Body of pancreas (tissue), 4 donors: ENCODE data around the gene SERPINB10. TPM values are rescaled to one million over a fixed set of nuclear protein-coding genes. Genes with fewer than 3 reads are reported as not detected.
"Not testable (repeated sequence)": the region's sequence is repeated elsewhere in the genome, so short reads cannot be mapped to it uniquely, and the experiment has no call there.

ENCODE experiments used
- ATAC-seq: fragments of 150-250 bp; one replicate; pipeline ENCODE4 v1.9.1; 2016
- DNase-seq, 4 donors: peaks; one replicate each; pipeline ENCODE4 v3.0.0-alpha.2; 2019
- H3K27ac ChIP-seq, 4 donors: fragments of 200-600 bp; sonication (generic); 1 replicate in 3 of 4; 2 replicates in 1 of 4; pipeline versions ENCODE4 v1.5.1 to v1.6.1; 2016 to 2019; ENCODE audit warnings: mild to moderate bottlenecking in 1 of 4, mixed read lengths in 1 of 4, moderate library complexity in 1 of 4
- H3K27me3 ChIP-seq, 2 donors: fragments of 200-600 bp; sonication (generic); one replicate each; pipeline ENCODE4 v1.6.0; 2016; ENCODE audit warnings: mild to moderate bottlenecking in 1 of 2
- H3K36me3 ChIP-seq, 2 donors: fragments of 200-600 bp; sonication (generic); replicated peaks in 1 of 2; 2 replicates each; pipeline ENCODE4 v1.5.1; 2016; ENCODE audit warnings: low read depth in 2 of 2; ENCODE audit not compliant: insufficient read depth in 1 of 2
- H3K4me1 ChIP-seq: fragments of 200-600 bp; sonication (generic); one replicate; pipeline ENCODE4 v1.6.0; 2016
- H3K4me3 ChIP-seq, 2 donors: fragments of 200-600 bp; sonication (generic); 1 replicate in 1 of 2; 2 replicates in 1 of 2; pipeline ENCODE4 v1.5.1; 2016 to 2019
- H3K9me3 ChIP-seq, 3 donors: fragments of 200-600 bp; sonication (generic); 1 replicate in 2 of 3; 2 replicates in 1 of 3; pipeline ENCODE4 v1.5.1; 2016
- POLR2A ChIP-seq, 3 donors: fragments of 450-650 bp; IDR thresholded peaks; one replicate each; pipeline ENCODE4 v1.6.1; 2016; ENCODE audit warnings: antibody characterized with exemption in 3 of 3, mild to moderate bottlenecking in 2 of 3
- WGBS, 2 donors: methylation state at CpG; one replicate each; pipeline ENCODE4 v1.1.5; 2017; 5-methylcytosine and 5-hydroxymethylcytosine counted together
- intact Hi-C: fragments of 100-400 bp; cut with DNase I; formaldehyde crosslinking; loops from one replicate; pipeline ENCODE4 v1.15.1; 2023
- total RNA-seq, 2 donors: library from RNA; depleted of rRNA; stranded (reverse); fragments of >200 nt; gene quantifications; one replicate each; pipeline ENCODE4 v1.1.0, GENCODE V29; 2016
- TF ChIP-seq, protein P1 (sequence below), 7 experiments: fragments of 450-650 bp in 4 of 7; fragments of 200-600 bp in 3 of 7; sonication (generic) in 3 of 7; IDR thresholded peaks; one replicate each; pipeline ENCODE4 v1.5.1; 2016 to 2019; ENCODE audit warnings: antibody characterized with exemption in 7 of 7

Gene SERPINB10
- total RNA-seq, 2 donors from 2014 or later, result not detected

DNA sequence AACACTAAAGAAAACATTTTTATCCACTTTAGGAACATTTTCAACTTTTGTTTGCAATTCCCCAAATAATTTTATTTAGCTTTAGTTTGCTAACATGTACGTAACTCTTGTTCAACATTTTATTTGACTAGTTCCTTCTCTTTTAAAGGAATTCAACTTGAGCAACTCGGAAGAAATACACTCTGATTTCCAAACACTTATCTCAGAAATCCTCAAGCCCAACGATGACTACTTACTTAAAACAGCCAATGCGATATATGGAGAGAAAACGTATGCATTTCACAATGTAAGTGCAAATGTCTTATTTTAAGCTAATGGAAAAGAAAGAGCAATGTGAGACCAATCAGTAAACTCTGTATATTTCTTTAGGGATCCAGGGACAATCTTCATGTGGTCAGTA is 10.1 kb downstream of the SERPINB10 start:
- no peaks in the 10 kb centered on the region for H3K27me3 ChIP-seq
- no peaks in the 10 kb centered on the region for H3K36me3 ChIP-seq
- TF ChIP-seq, protein P1, sequence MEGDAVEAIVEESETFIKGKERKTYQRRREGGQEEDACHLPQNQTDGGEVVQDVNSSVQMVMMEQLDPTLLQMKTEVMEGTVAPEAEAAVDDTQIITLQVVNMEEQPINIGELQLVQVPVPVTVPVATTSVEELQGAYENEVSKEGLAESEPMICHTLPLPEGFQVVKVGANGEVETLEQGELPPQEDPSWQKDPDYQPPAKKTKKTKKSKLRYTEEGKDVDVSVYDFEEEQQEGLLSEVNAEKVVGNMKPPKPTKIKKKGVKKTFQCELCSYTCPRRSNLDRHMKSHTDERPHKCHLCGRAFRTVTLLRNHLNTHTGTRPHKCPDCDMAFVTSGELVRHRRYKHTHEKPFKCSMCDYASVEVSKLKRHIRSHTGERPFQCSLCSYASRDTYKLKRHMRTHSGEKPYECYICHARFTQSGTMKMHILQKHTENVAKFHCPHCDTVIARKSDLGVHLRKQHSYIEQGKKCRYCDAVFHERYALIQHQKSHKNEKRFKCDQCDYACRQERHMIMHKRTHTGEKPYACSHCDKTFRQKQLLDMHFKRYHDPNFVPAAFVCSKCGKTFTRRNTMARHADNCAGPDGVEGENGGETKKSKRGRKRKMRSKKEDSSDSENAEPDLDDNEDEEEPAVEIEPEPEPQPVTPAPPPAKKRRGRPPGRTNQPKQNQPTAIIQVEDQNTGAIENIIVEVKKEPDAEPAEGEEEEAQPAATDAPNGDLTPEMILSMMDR (IDR thresholded peaks at IDR 0.05), result no peak
- no peak for TF ChIP-seq POLR2A (IDR thresholded peaks at IDR 0.05)
- H3K9me3 ChIP-seq, result no peaks in the 10 kb centered on the region
- no peak overlapping the region for H3K27ac ChIP-seq
- ATAC-seq (no peak), DNase-seq (no peak)
- WGBS, 2 donors, result 71 to 86% methylated on average over 5 of the region's 5 CpGs
- intact Hi-C loops, result no loop called here
- no peaks in the 10 kb centered on the region for H3K4me1 ChIP-seq
- no peak overlapping the region for H3K4me3 ChIP-seq

DNA sequence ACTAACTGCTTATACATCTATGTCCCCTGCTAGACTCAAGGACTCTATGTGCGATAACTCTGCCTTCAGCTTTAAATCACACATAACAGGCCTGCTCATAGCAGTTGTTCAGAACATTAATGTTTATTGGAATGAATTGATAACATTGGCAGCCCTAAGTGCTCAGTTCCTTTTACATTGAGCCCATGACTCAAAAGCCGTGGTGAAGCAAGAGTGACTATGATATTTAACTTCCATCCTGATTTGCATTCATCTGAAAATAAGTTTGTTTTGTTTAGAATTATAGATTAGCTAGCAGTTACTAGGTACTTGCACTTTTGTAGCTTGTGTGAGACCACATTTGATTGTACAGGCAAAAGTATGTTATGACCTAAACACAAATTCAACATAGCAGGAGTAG is 14.3 kb downstream of the SERPINB10 start:
- intact Hi-C loops, result no loop called here
- Histone ChIP-seq H3K27ac (no peak overlapping the region), H3K36me3 (no peaks in the 10 kb centered on the region), H3K4me3 (no peak overlapping the region), H3K4me1 (no peaks in the 10 kb centered on the region), H3K9me3 (no peaks in the 10 kb centered on the region), H3K27me3 (no peaks in the 10 kb centered on the region)
- DNase-seq, result no peak
- TF ChIP-seq POLR2A (IDR thresholded peaks at IDR 0.05), result no peak
- TF ChIP-seq, protein P1 (IDR thresholded peaks at IDR 0.05), result no peak
- ATAC-seq, result no peak
- WGBS, 2 donors, result 86 to 88% methylated on average over 2 of the region's 2 CpGs

DNA sequence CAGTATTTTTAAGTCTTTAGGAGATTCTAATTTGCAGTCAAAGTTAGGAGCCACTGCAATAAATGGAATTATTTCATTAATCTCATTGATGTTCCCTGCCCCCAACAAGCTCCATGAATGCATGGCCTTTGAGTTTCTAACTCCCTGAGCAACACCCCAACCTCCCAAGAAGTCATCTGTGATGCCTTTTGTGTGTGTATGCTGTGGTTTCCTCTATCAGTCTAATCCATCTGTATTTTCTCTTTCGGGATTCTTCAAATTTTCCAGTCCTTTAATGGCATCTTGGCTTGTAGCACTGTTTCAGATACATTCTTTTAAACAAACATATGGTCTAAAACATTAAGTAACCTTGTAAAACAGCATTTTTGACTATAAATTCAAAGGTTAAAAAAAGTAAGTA is 16.8 kb downstream of the SERPINB10 start:
- intact Hi-C loops, result no loop called here
- TF ChIP-seq POLR2A (IDR thresholded peaks at IDR 0.05), result no peak
- TF ChIP-seq, protein P1 (IDR thresholded peaks at IDR 0.05), result no peak
- Histone ChIP-seq H3K9me3 (no peaks in the 10 kb centered on the region), H3K4me3 (no peak overlapping the region), H3K27me3 (no peaks in the 10 kb centered on the region), H3K36me3 (no peaks in the 10 kb centered on the region), H3K4me1 (no peaks in the 10 kb centered on the region), H3K27ac (no peak overlapping the region)
- DNase-seq, result no peak
- no peak for ATAC-seq
- 63 to 86% methylated on average over 1 of the region's 1 CpG for WGBS, 2 donors

DNA sequence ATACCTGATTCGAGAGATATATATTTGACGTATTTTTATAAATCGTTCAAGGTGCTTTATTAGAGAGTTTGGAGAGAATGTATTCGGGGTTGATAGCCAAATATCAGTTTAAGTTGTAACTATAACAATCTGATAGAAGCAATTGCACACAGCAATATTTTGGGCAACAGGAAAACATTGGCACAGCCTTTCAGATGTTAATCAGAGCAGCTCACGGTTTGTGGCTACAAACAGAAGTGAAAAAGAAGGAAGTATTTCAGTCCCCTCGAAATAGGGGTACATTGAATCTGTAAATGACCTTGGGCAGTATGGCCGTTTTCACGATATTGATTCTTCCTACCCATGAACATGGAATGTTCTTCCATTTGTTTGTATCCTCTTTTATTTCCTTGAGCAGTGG is 20.6 kb downstream of the SERPINB10 start:
- no peaks in the 10 kb centered on the region for H3K4me1 ChIP-seq
- DNase-seq (no peak), ATAC-seq (no peak)
- H3K36me3 ChIP-seq, result no peaks in the 10 kb centered on the region
- H3K27ac ChIP-seq, result no peak overlapping the region
- 58% methylated on average over 8 of the region's 8 CpGs for WGBS, 2 donors
- no peaks in the 10 kb centered on the region for H3K9me3 ChIP-seq
- no peak for TF ChIP-seq POLR2A (IDR thresholded peaks at IDR 0.05)
- TF ChIP-seq, protein P1 (IDR thresholded peaks at IDR 0.05), result no peak
- intact Hi-C loops, result no loop called here
- no peak overlapping the region for H3K4me3 ChIP-seq
- H3K27me3 ChIP-seq, result no peaks in the 10 kb centered on the region

DNA sequence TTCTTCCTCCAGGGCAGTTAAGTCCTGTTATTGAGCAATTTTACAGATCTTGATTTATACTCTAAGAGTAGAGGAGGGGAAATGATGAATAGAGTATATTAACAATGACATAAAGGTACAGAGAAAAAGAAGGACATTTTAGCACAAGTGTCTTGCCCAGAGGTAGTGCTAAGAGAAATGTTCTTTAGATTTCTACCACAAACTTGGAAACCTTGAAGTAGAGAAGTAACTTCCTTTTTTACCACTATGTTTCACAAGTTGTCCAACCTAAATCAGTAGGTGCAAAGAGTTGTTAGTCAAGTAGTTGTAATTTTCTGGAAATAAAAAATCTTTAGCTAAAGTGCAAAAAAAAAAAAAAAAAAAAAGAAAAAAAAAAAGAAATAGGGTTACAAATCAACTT is 21.6 kb downstream of the SERPINB10 start:
- H3K4me3 ChIP-seq, intact Hi-C loops, H3K9me3 ChIP-seq, H3K27ac ChIP-seq, ATAC-seq, H3K36me3 ChIP-seq, H3K27me3 ChIP-seq, H3K4me1 ChIP-seq, DNase-seq: not testable (repeated sequence)
